ENCODE results near the gene FAM120A.

GRCh38 chr9:93520523-93520922 lies 69.0 kb downstream of the FAM120A start:
- TF ChIP-seq CTCF (IDR thresholded peaks at IDR 0.05) = no peak
- no peak for TF ChIP-seq EP300 (IDR thresholded peaks at IDR 0.05)
- TF ChIP-seq POLR2A (IDR thresholded peaks at IDR 0.05) = no peak
